HepG2 (cell line): Measurements from ENCODE around the gene HSPA1B. TPM values are rescaled to one million over a fixed set of nuclear protein-coding genes. Genes with fewer than 3 reads are reported as not detected.
A peak's percentile ranks its signal among the peaks of the same experiment; 100 is the strongest.

ENCODE experiments used
- ATAC-seq: fragments of 200-7000 bp; cut with Tn5 transposase; 3 replicates; pipeline ENCODE4 v1.9.1; 2020; ENCODE audit warnings: mild to moderate bottlenecking, moderate library complexity
- BruUV-seq: library from RNA; stranded (reverse); fragments of 400-500 nt; replicated peaks from 2 replicates; lab custom pipeline; 2021; lab: Mats Ljungman, UMichigan
- CTCF ChIA-PET: fragments of 300-600 bp; formaldehyde crosslinking; extraction: SDS; loops from one replicate; lab custom pipeline; 2021; ENCODE audit warnings: low total read pairs, inconsistent platforms, low intra/inter-chr PET ratio; lab: Yijun Ruan, JAX
- POLR2A ChIA-PET: fragments of 350-600 bp; sonication (Branson Sonifier 250); formaldehyde crosslinking; loops from one replicate; lab custom pipeline; 2020; ENCODE audit warnings: antibody characterized with exemption, inconsistent platforms; lab: Yijun Ruan, JAX
- DNase-seq: peaks from one replicate; pipeline ENCODE4 v3.0.0-alpha.2; 2015; ENCODE audit warnings: low spot score
- FAIRE-seq: peaks from 3 replicates; lab custom pipeline; 2011; peaks lifted over from hg19 to GRCh38; lab: Jason Lieb, UNC
- H2AFZ ChIP-seq: one replicate; pipeline ENCODE4 v1.6.1; 2011; ENCODE audit warnings: low read length, inconsistent platforms
- H3K27ac ChIP-seq: fragments of 300-600 bp; 3 replicates; pipeline ENCODE4 v1.8.0; 2011; ENCODE audit warnings: mixed run types, mild to moderate bottlenecking, mixed read lengths, low read length, inconsistent platforms; ENCODE audit not compliant: insufficient read depth; ENCODE audit errors: extremely low read length
- H3K27me3 ChIP-seq, 2 experiments: fragments of 200-600 bp in 1 of 2; 2 replicates in 1 of 2; 3 replicates in 1 of 2; pipeline versions ENCODE4 v1.6.0 to v1.8.0; 2011; ENCODE audit warnings: low read length in 2 of 2, mild to moderate bottlenecking in 2 of 2, moderate library complexity in 2 of 2, inconsistent platforms in 1 of 2; ENCODE audit not compliant: insufficient read depth in 2 of 2, control insufficient read depth in 1 of 2
- H3K36me3 ChIP-seq, 2 experiments: fragments of 200-600 bp in 1 of 2; replicated peaks in 1 of 2; 2 replicates in 1 of 2; 3 replicates in 1 of 2; pipeline versions ENCODE4 v1.5.1 to v1.8.0; 2011; ENCODE audit warnings: low read length in 2 of 2, inconsistent platforms in 1 of 2; ENCODE audit not compliant: insufficient read depth in 2 of 2, control insufficient read depth in 1 of 2
- H3K4me1 ChIP-seq: 2 replicates; pipeline ENCODE4 v1.5.1; 2012; ENCODE audit warnings: low read length, inconsistent platforms; ENCODE audit not compliant: insufficient read depth
- H3K4me2 ChIP-seq: 2 replicates; pipeline ENCODE4 v1.6.0; 2011; ENCODE audit warnings: low read depth, low read length, inconsistent platforms
- H3K4me3 ChIP-seq, 3 experiments: fragments of 200-600 bp in 1 of 3; sonication (generic), shearing (Covaris generic) in 1 of 3; replicated peaks in 1 of 3; 2 replicates each; pipeline ENCODE4 v1.5.1; 2011 to 2016; ENCODE audit warnings: low read length in 3 of 3, inconsistent platforms in 2 of 3, low read depth in 2 of 3, mild to moderate bottlenecking in 2 of 3, control low read depth in 1 of 3, mixed read lengths in 1 of 3; ENCODE audit not compliant: insufficient read depth in 1 of 3
- H3K79me2 ChIP-seq: one replicate; pipeline ENCODE4 v1.6.1; 2011; ENCODE audit warnings: low read length, inconsistent platforms; ENCODE audit not compliant: insufficient read depth
- H3K9ac ChIP-seq: 2 replicates; pipeline ENCODE4 v1.6.0; 2011; ENCODE audit warnings: mild to moderate bottlenecking, low read depth, low read length, inconsistent platforms; ENCODE audit not compliant: insufficient read depth
- H3K9me3 ChIP-seq: 2 replicates; pipeline ENCODE4 v1.5.1; 2012; ENCODE audit warnings: mild to moderate bottlenecking, low read length
- H4K20me1 ChIP-seq: 2 replicates; pipeline ENCODE4 v1.6.0; 2011; ENCODE audit warnings: inconsistent platforms, mild to moderate bottlenecking, low read length, moderate library complexity; ENCODE audit not compliant: insufficient read depth
- KLF13 ChIP-seq: sonication (generic); formaldehyde crosslinking; IDR thresholded peaks from 2 replicates; pipeline ENCODE4 v1.4.0; 2020; ENCODE audit warnings: mild to moderate bottlenecking, missing genetic modification reagents
- NBN ChIP-seq: fragments of 450-650 bp; conservative IDR thresholded peaks from 2 replicates; pipeline ENCODE4 v1.6.1; 2017
- ZNF121 ChIP-seq: sonication (generic); formaldehyde crosslinking; IDR thresholded peaks from 2 replicates; pipeline ENCODE4 v1.5.0; 2020; ENCODE audit warnings: mild to moderate bottlenecking, missing genetic modification reagents
- WGBS: methylation state at CpG from one replicate; pipeline ENCODE4 v1.1.6; 2017; ENCODE audit warnings: low lambda C conversion rate; 5-methylcytosine and 5-hydroxymethylcytosine counted together
- in situ Hi-C: cut with HindIII; loops from 2 replicates; pipeline ENCODE4 v1.10.0; 2017; ENCODE audit warnings: low pct_unique_long_range_greater_than_20kb; ENCODE audit not compliant: extremely low pct_ligation_motif_present
- intact Hi-C: fragments of 100-400 bp; cut with micrococcal nuclease; formaldehyde crosslinking; loops from one replicate; pipeline ENCODE4 v1.10.0; 2022; ENCODE audit not compliant: unreplicated experiment
- polyA plus RNA-seq, 8 experiments: library from polyadenylated mRNA; depleted of rRNA in 3 of 8; stranded (reverse) in 7 of 8; unstranded in 1 of 8; fragments of >200 nt; fragmentation: Illumina TruSeq in 4 of 8; extraction: Trizol in 4 of 8; gene quantifications; 2 replicates each; pipeline versions ENCODE4 v1.2.1 to v1.2.3, GENCODE V29; 2011 to 2016; ENCODE audit warnings: low read depth in 4 of 8, missing spikeins in 1 of 8, mixed read lengths in 1 of 8; ENCODE audit not compliant: insufficient read depth in 1 of 8
- total RNA-seq, 5 experiments: library from RNA; depleted of rRNA; stranded (reverse); fragments of >200 nt; fragmentation: Illumina TruSeq; extraction: Trizol; gene quantifications; 2 replicates each; pipeline ENCODE4 v1.2.3, GENCODE V29; 2016; ENCODE audit warnings: low read depth in 1 of 5

Gene HSPA1B
- total and polyA plus RNA-seq, 2 of the 13 experiments (the other 11 are each of a cell fraction or from before 2014, with no cell fraction given) = 26.0 to 186 TPM

GRCh38 chr6:31844507-31844906 is 17.0 kb downstream of the HSPA1B start:
- Histone ChIP-seq H3K4me1 (peaks cover 14% of the 10 kb centered on the region), H3K4me2 (no peak overlapping the region), H3K9ac (no peak overlapping the region), H3K79me2 (no peaks in the 10 kb centered on the region), H4K20me1 (peaks cover 7% of the 10 kb centered on the region; the same call in 1 of the 2 replicates), H3K27ac (no peak overlapping the region), H3K4me3 (no peak overlapping the region), H3K9me3 (no peaks in the 10 kb centered on the region), H3K36me3 (no peaks in the 10 kb centered on the region; a peak in 2 of 5 replicates), H3K27me3 (no peaks in the 10 kb centered on the region), H2AFZ (no peak overlapping the region)
- ChIA-PET POLR2A (interaction anchor here (1.2 to 15.7 kb wide), 8 partner anchors 8 to 108 kb away, joined by 3 to 264 read pairs (median 5); partner anchors contain the start of genes EHMT2, HSPA1B and NEU1), CTCF (no interaction called here)
- ATAC-seq = peak; percentile 9
- no peak for DNase-seq
- in situ Hi-C loops (no loop called here), intact Hi-C loops (no loop called here)
- 90% methylated on average over 3 of the region's 3 CpGs for WGBS
- no peak for FAIRE-seq
- no TSS peak for BruUV-seq
- TF ChIP-seq KLF13 (CRISPR knock-in tag) = no peak
- TF ChIP-seq ZNF121 (CRISPR knock-in tag) = peak; percentile 36; the same call in 1 of the 2 replicates
- TF ChIP-seq, all 625 proteins: peak for 1

GRCh38 chr6:31847276-31847978 is 19.9 kb downstream of the HSPA1B start:
- Histone ChIP-seq H3K27ac (no peak overlapping the region), H3K4me3 (no peak overlapping the region), H4K20me1 (no peaks in the 10 kb centered on the region), H3K27me3 (no peaks in the 10 kb centered on the region), H3K36me3 (no peaks in the 10 kb centered on the region), H3K4me1 (peaks cover 34% of the 10 kb centered on the region), H3K4me2 (no peak overlapping the region), H3K9ac (no peak overlapping the region), H3K79me2 (no peaks in the 10 kb centered on the region)
- no peak for DNase-seq
- BruUV-seq = no TSS peak
- WGBS = 64% methylated on average over 2 of the region's 2 CpGs
- intact Hi-C loops = no loop called here
- ChIA-PET CTCF (no interaction called here), POLR2A (interaction anchor here (0.7 to 5.9 kb wide), 5 partner anchors 9 to 105 kb away, joined by 3 to 93 read pairs (median 8); partner anchors contain the start of gene NEU1)
- no peak for FAIRE-seq
- no peak for ATAC-seq
- TF ChIP-seq NBN (no peak), ZNF121 (CRISPR knock-in tag) (peak; percentile 83; the same call in 1 of the 2 replicates)
- TF ChIP-seq, all 625 proteins: peak for 1
- Histone ChIP-seq H3K9me3 (no peaks in the 10 kb centered on the region), H2AFZ (no peak overlapping the region)
- in situ Hi-C loops = no loop called here
